Stimulated activated CD4-positive, alpha-beta T cell treated with anti-CD3 and anti-CD28 coated beads, Interleukin-4, amount 100 ng/mL, for 48 hours (primary cell): ENCODE measurements around the gene COMMD10.
"Not testable (repeated sequence)": the region's sequence is repeated elsewhere in the genome, so short reads cannot be mapped to it uniquely, and the experiment has no call there.

Experiments used
- DNase-seq, 2 donors: peaks; one replicate each; pipeline ENCODE4 v3.0.0-alpha.2; 2020; ENCODE audit warnings: low read depth in 2 of 2

The COMMD10 gene

GRCh38 chr5:116097301-116097700 is 12.5 kb downstream of the COMMD10 start:
- DNase-seq: no peak

- no peak for DNase-seq
These were observed 14.2 kb downstream of the COMMD10 start for GRCh38 chr5:116098998-116099397.

- not testable (repeated sequence) for DNase-seq
These were observed 20.1 kb downstream of the COMMD10 start for GRCh38 chr5:116104941-116105340.

GRCh38 chr5:116115163-116115562 is 30.3 kb downstream of the COMMD10 start:
- no peak for DNase-seq

- no peak for DNase-seq
These were observed 45.6 kb downstream of the COMMD10 start for GRCh38 chr5:116130471-116130870.

- DNase-seq: no peak
These were observed 46.2 kb downstream of the COMMD10 start for GRCh38 chr5:116130976-116131375.

GRCh38 chr5:116133281-116133680 is 48.5 kb downstream of the COMMD10 start:
- DNase-seq: no peak

- DNase-seq: peak in 1 of 2 donors; percentile 0
These were observed 50.5 kb downstream of the COMMD10 start for GRCh38 chr5:116135344-116135743.

GRCh38 chr5:116137544-116138378 is 52.9 kb downstream of the COMMD10 start:
- DNase-seq: no peak

- DNase-seq: no peak
These were observed 57.7 kb downstream of the COMMD10 start for GRCh38 chr5:116142495-116142894.

- no peak for DNase-seq
These were observed 59.3 kb downstream of the COMMD10 start for GRCh38 chr5:116144103-116144502.

- no peak for DNase-seq
These were observed 60.2 kb downstream of the COMMD10 start for GRCh38 chr5:116144991-116145390.

GRCh38 chr5:116145416-116145815 is 60.6 kb downstream of the COMMD10 start:
- DNase-seq: no peak

- no peak for DNase-seq
These were observed 67.3 kb downstream of the COMMD10 start for GRCh38 chr5:116152169-116152568.

- DNase-seq: no peak
These were observed 68.9 kb downstream of the COMMD10 start for GRCh38 chr5:116153687-116154174.

- DNase-seq: no peak
These were observed 69.4 kb downstream of the COMMD10 start for GRCh38 chr5:116154252-116154651.

- no peak for DNase-seq
These were observed 70.1 kb downstream of the COMMD10 start for GRCh38 chr5:116154931-116155330.

- no peak for DNase-seq
These were observed 73.1 kb downstream of the COMMD10 start for GRCh38 chr5:116157902-116158301.

- DNase-seq: no peak
These were observed 74.2 kb downstream of the COMMD10 start for GRCh38 chr5:116159006-116159405.

GRCh38 chr5:116174111-116174510 is 89.3 kb downstream of the COMMD10 start:
- no peak for DNase-seq

GRCh38 chr5:116176121-116176520 is 91.3 kb downstream of the COMMD10 start:
- DNase-seq: no peak

- DNase-seq: no peak
These were observed 94.1 kb downstream of the COMMD10 start for GRCh38 chr5:116178925-116179324.

GRCh38 chr5:116209166-116209565 is 124.3 kb downstream of the COMMD10 start:
- no peak for DNase-seq

GRCh38 chr5:116212225-116212624 is 127.4 kb downstream of the COMMD10 start:
- no peak for DNase-seq
